ENCODE measurements around the gene GORASP2. TPM values are rescaled to one million over a fixed set of nuclear protein-coding genes. Genes with fewer than 3 reads are reported as not detected.
A peak's percentile ranks its signal among the peaks of the same experiment; 100 is the strongest.

GORASP2 gene
- total RNA-seq, 3 donors from 2014 or later: 70.3 to 73.4 (median 71.2) TPM

DNA sequence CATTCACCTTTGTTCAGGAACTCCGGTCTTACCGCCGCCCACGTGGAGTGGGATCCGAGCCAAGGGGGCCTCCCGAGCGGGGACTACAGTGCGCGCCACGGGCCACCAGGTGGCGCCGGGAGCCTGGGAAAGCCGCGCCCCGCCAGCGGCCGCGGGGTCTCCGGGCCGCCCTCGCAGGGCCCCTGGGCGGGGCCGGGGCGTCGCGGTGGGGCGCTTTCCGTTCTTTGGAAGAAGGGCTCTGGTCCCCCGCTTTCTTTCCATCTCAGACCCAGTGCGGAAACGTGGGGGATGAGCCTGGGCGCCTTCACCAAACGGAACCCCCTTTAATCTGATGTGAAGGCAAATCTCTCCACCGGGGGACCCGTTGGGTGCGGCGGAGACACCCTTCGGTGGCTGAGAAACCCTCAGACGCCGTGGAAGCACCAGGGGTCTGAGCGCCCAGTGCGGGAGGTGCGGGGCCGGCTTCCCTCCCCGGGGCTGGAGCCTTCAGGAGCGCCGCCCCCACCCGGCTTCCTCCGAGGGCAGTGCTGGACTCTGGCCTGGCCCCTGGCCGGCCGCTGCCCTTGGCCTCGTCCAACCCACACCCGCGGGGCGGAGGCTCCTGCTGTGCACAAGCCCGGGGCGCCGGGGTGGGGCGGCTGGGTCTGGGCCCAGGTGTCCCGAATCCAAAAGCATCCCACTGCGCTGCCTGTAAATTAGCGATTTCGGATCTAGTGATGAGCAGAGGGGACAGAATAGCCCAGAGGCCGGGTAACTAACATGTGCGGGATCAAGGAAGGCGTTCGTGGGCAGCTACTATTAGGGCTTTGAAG lies 44.6 kb downstream of the GORASP2 start:
- H3K4me3 ChIP-seq: peak overlapping the region; percentile 42
- DNase-seq (peak; percentile 89 to 93 (median 93)), ATAC-seq (peak; percentile 98)
- H3K36me3 ChIP-seq (ENCODE audit: low read depth): no peaks in the 10 kb centered on the region
- intact Hi-C loops (cut with DNase I, micrococcal nuclease): loop anchor here in 1 of 2 donors (10.0 kb wide), 1 partner anchor 441 kb away; no protein-coding TSS in a partner anchor
- TF ChIP-seq, protein P1, sequence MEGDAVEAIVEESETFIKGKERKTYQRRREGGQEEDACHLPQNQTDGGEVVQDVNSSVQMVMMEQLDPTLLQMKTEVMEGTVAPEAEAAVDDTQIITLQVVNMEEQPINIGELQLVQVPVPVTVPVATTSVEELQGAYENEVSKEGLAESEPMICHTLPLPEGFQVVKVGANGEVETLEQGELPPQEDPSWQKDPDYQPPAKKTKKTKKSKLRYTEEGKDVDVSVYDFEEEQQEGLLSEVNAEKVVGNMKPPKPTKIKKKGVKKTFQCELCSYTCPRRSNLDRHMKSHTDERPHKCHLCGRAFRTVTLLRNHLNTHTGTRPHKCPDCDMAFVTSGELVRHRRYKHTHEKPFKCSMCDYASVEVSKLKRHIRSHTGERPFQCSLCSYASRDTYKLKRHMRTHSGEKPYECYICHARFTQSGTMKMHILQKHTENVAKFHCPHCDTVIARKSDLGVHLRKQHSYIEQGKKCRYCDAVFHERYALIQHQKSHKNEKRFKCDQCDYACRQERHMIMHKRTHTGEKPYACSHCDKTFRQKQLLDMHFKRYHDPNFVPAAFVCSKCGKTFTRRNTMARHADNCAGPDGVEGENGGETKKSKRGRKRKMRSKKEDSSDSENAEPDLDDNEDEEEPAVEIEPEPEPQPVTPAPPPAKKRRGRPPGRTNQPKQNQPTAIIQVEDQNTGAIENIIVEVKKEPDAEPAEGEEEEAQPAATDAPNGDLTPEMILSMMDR (IDR thresholded peaks at IDR 0.05): peak; percentile 95
- H3K4me1 ChIP-seq (ENCODE audit: low read depth): peaks cover 11% of the 10 kb centered on the region
- H3K9me3 ChIP-seq: no peaks in the 10 kb centered on the region

GRCh38 chr2:170974304-170974993 lies 45.4 kb downstream of the GORASP2 start:
- H3K4me1 ChIP-seq (ENCODE audit: low read depth): peaks cover 11% of the 10 kb centered on the region
- H3K4me3 ChIP-seq: no peak overlapping the region
- TF ChIP-seq, protein P1 (IDR thresholded peaks at IDR 0.05): no peak
- ATAC-seq: peak; percentile 34
- intact Hi-C loops (cut with DNase I, micrococcal nuclease): loop anchor here in 1 of 2 donors (10.0 kb wide), 1 partner anchor 440 kb away; no protein-coding TSS in a partner anchor
- no peaks in the 10 kb centered on the region for H3K9me3 ChIP-seq
- peak in 2 of 3 donors; percentile 19 to 42 for DNase-seq
- no peaks in the 10 kb centered on the region for H3K36me3 ChIP-seq (ENCODE audit: low read depth)

- no peak for DNase-seq
- H3K36me3 ChIP-seq (ENCODE audit: low read depth): no peaks in the 10 kb centered on the region
- peaks cover 11% of the 10 kb centered on the region for H3K4me1 ChIP-seq (ENCODE audit: low read depth)
- intact Hi-C loops (cut with DNase I, micrococcal nuclease): loop anchor here in 1 of 2 donors (10.0 kb wide), 1 partner anchor 439 kb away; no protein-coding TSS in a partner anchor
- no peak overlapping the region for H3K4me3 ChIP-seq
- H3K9me3 ChIP-seq: no peaks in the 10 kb centered on the region
- no peak for ATAC-seq
- TF ChIP-seq, protein P1 (IDR thresholded peaks at IDR 0.05): no peak
Observed at GRCh38 chr2:170975127-170975942, 46.3 kb downstream of the GORASP2 start.

- no peak for ATAC-seq
- intact Hi-C loops (cut with DNase I, micrococcal nuclease): loop anchor here in 1 of 2 donors (10.0 kb wide), 1 partner anchor 439 kb away; no protein-coding TSS in a partner anchor
- H3K36me3 ChIP-seq (ENCODE audit: low read depth): no peaks in the 10 kb centered on the region
- H3K9me3 ChIP-seq: no peaks in the 10 kb centered on the region
- DNase-seq: no peak
- TF ChIP-seq, protein P1 (IDR thresholded peaks at IDR 0.05): no peak
- no peak overlapping the region for H3K4me3 ChIP-seq
- H3K4me1 ChIP-seq (ENCODE audit: low read depth): peaks cover 11% of the 10 kb centered on the region
Observed at GRCh38 chr2:170975943-170976270, 46.9 kb downstream of the GORASP2 start.

- no peaks in the 10 kb centered on the region for H3K9me3 ChIP-seq
- TF ChIP-seq, protein P1 (IDR thresholded peaks at IDR 0.05): no peak
- intact Hi-C loops (cut with DNase I, micrococcal nuclease): no loop called here
- H3K4me1 ChIP-seq (ENCODE audit: low read depth): no peaks in the 10 kb centered on the region
- H3K36me3 ChIP-seq (ENCODE audit: low read depth): no peaks in the 10 kb centered on the region
- no peak for ATAC-seq
- H3K4me3 ChIP-seq: no peak overlapping the region
- DNase-seq: no peak
Observed at GRCh38 chr2:170984079-170984478, 55.0 kb downstream of the GORASP2 start.

Measured in mucosa of descending colon (tissue), 3 donors.